ENCODE measurements around the gene GPR151.

The GPR151 gene

DNA sequence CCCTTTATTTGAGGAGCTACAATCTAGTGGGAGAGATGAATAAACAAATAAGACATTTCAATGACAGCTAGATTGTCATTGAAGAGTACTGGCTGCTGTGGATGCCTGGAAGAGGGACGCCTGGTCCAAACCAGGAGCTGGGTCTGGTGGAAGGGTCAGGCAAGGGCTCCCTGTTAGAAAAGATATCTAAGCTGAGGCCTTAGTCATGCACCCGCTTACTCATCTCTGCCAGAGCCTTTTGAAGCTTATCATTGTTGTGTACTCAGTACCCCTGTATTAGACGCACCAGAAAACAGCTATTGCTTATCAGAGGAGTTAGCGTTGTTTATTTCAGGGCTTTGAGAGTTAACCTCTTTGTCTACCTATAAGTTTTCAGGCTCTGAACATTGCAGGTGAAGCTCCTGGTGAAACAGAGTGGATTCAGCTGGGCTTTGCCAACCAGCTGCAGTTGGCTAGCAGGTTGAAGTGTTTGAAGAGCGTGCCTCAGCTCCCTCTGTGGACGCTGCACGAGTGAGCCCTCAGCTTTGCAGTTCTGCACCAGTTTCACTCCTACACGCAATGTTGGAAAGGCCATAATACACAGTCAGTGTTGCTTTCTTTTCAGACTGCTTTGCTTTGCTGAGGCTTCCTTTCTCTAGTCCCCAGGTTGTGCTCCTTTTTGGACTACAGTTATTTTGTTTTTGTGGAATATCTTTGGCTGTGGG is 5.6 kb upstream of the GPR151 start:
- in situ Hi-C loops (cut with HindIII; ENCODE audit: low sequenced_read_pairs), result no loop called here

DNA sequence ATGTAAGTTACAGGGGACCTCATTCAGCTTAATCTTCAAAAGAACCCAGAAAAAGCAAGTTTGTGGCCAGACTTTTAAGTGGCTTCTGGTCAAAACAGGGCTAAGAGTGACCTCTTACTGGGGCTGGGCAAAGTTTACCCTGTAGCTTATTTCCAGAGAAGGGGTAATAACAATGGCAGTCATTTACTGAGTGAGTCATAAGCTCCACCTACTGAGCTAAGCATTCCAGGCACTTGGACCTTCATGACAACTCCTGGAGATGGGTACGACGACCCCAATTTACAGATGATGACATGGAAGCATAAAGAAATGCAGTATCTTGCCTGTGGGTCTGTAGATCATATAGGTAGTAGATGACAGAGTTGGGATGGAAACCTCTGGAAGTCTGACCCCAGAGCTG is 4.7 kb upstream of the GPR151 start:
- in situ Hi-C loops (cut with HindIII; ENCODE audit: low sequenced_read_pairs), result no loop called here

- in situ Hi-C loops (cut with HindIII; ENCODE audit: low sequenced_read_pairs), result no loop called here
Observed at GRCh38 chr5:146519554-146519953, 3.6 kb upstream of the GPR151 start.

DNA sequence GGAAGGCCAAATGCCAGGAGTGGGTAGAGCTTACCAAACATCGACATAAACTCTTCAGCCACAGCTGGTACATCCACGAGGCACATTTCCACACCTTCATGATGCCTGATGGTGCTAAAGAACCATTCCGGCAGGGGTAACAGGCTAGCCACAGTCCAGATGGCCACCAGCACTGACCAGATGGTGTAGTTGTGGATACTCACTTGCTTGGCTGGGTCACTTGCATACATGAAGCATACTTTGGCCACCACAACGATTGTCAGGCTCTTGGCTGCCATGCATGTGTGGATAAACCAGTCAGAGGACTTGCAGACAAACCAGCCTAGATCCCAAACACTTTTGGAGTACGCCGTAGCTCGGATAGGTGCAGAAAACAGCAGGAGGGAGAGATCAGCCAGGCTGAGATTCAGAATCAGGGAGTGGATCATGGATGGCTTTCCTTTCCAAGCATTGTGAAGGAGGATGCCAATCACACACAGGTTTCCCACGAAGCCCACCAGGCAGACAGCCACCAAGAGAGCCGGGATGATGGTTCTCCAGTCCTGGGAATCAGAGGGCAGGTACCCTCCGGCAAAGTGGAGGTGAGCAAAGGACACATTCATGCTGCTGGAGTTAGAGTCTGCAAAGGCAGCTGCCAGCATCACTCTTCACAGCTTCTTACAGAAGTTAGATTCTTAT is 378 bp downstream of the GPR151 start:
- in situ Hi-C loops (cut with HindIII; ENCODE audit: low sequenced_read_pairs), result no loop called here

DNA sequence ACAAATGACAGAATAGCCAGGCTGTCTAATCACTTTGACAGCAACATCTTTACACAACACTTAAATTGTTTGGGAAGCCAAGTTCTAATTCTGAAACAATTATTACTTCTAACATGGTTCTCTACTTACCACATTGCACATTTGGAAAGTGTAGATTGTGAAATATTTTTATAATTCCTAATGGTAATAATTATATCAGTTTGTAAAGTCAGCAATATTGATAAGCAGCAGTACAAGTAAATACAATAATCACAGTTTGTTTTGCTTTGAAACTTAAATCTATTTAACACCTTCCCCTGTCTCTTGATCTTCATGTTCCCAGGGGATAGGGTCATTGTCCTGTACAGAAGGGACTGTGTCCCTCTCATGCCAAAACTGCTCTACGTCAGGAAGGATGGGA is 1.4 kb downstream of the GPR151 start:
- in situ Hi-C loops (cut with HindIII; ENCODE audit: low sequenced_read_pairs), result no loop called here

- in situ Hi-C loops (cut with HindIII; ENCODE audit: low sequenced_read_pairs), result no loop called here
Observed at GRCh38 chr5:146513462-146513861, 2.5 kb downstream of the GPR151 start.

DNA sequence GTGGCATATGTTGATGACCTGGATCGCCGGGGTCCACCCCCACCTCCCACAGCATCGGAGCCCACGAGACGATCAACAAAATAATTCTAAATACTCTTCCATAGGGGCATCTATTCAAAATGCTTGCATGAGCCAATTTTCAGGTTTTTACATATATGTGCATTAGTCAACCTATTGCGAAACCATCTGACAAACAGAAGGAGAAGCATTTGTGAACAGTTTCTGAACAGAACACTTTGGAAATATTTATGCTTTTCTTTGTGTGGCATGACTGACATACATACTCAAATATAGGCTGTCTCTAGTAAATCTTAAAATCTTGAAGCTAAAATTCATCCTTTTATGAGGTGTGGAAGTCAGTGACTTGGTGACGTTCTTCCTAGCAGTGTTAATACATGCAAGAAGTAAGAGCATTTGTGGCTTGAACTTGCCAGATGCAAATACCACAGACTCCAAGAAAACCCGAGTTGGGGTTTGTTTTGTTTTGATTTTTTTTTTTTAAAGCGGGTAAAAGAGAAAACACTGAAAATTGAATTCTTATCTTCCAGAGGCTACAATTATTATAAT is 5.3 kb downstream of the GPR151 start:
- in situ Hi-C loops (cut with HindIII; ENCODE audit: low sequenced_read_pairs), result no loop called here

DNA sequence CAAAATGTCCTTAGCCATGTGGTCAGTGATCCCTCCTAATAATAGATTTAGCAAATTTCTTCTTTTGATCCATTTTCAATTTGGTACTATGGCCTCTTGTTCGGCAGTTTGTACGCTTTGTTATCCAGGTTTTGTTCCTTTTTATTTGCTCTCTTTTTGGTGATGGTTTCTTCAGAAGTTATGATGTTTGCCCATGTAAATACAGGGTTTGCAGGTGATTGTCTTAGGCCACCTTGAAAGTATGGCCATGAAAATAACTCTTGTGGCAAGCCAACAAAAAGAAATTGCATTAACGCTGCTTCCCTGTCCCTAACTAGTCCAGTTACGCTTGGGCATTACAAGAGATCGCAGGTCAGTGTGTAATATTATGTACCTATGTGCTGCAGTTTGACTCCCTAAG is 8.6 kb downstream of the GPR151 start:
- in situ Hi-C loops (cut with HindIII; ENCODE audit: low sequenced_read_pairs), result no loop called here

DNA sequence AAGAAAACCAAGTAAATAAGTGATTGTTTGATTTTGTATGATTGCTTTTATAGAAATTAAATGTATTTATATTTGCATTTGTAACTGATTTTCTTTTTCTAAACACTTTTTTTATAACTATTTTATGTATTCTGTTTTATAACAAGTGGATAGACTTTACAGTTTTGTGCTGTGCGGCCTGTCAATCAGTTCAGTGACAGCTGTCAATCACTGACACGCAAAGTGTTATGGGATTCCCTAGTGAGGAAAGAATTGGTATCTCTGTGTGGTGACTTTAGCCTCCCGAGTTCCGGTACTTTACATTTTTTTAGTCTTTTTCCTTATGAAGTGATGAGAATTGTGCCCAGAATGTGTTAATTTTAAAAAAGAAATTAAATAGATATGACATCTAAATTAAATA is 16.3 kb downstream of the GPR151 start:
- in situ Hi-C loops (cut with HindIII; ENCODE audit: low sequenced_read_pairs), result no loop called here

DNA sequence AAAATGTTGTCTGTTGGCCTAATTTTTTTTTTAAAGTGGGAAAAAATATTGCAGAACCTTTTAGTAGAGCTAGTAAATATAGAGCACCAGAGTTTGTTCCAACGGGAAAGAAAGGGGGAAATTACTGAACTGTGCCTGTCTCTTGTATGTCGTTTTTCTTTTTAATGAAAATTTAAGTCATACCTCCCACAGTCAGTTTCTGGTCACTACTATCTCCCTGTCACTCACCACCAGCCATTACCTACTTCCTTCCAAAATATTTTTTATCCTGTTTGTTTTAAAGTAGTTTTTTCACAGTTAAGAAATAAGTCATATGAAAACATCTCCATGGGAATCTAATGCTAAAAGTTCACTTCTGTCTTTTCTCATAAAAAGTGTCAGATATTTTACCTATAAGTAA is 21.3 kb downstream of the GPR151 start:
- in situ Hi-C loops (cut with HindIII; ENCODE audit: low sequenced_read_pairs), result no loop called here

- in situ Hi-C loops (cut with HindIII; ENCODE audit: low sequenced_read_pairs), result no loop called here
Observed at GRCh38 chr5:146490089-146490843, 25.7 kb downstream of the GPR151 start.

- in situ Hi-C loops (cut with HindIII; ENCODE audit: low sequenced_read_pairs), result no loop called here
Observed at GRCh38 chr5:146484714-146485391, 31.1 kb downstream of the GPR151 start.

GRCh38 chr5:146482775-146483174 is 33.2 kb downstream of the GPR151 start:
- in situ Hi-C loops (cut with HindIII; ENCODE audit: low sequenced_read_pairs), result no loop called here

DNA sequence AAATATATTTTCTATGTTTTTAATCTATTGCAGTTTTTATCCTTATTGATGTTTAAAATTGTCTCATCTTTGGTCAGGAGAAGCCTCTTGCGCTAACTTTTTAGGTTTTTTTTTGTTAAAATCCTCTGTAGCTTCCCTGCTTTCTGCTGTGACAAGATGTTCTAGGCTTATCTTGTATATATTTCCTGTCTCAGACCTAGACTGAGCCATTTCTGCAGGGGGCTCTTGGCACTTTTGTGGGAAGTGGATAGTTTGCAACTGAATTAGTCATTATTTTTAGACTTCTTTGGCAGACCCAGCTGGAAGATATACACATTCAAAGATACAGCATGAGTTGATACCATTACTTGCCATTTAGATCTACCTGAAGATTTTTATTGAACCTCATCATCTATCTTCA is 40.1 kb downstream of the GPR151 start:
- in situ Hi-C loops (cut with HindIII; ENCODE audit: low sequenced_read_pairs), result no loop called here

- in situ Hi-C loops (cut with HindIII; ENCODE audit: low sequenced_read_pairs), result no loop called here
Observed at GRCh38 chr5:146475190-146475780, 40.7 kb downstream of the GPR151 start.

DNA sequence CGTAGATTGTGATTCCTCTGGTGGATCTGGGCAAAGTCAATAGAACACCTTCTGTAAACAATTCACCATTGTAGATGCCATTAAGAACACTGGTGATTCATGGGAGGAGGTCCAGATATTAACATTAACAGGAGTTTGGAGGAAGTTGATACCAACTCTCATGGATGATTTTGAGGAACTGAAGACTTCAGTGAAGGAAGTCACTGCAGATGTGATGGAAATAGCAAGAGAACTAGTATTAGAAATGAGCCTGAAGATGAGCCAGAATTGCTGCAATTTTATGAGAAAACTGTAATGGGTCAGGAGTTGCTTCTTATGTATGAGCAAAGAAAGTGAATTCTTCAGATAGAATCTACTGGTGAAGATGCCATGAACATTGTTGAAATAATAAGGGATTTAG is 41.9 kb downstream of the GPR151 start:
- in situ Hi-C loops (cut with HindIII; ENCODE audit: low sequenced_read_pairs), result no loop called here

DNA sequence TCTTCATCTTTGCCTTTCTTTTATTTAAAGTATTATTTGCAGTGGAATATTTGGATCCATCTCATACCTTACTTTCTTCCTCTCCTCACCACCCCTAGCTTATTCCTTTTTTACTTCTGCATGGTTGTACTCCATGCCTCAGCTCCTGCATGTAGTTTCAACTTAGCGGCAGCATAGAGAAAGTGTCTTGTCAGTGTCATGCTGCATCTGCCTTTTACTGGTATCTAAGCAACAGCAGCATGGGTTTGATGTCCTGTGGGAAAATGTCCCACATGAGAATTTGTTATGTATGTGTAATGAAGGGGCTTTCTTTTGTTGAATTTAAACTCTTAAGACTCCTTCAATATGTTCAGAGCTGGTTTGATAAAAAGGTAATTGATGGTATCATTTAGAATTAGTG is 48.2 kb downstream of the GPR151 start:
- in situ Hi-C loops (cut with HindIII; ENCODE audit: low sequenced_read_pairs), result no loop called here

GRCh38 chr5:146466521-146467349 is 49.3 kb downstream of the GPR151 start:
- in situ Hi-C loops (cut with HindIII; ENCODE audit: low sequenced_read_pairs), result no loop called here

- in situ Hi-C loops (cut with HindIII; ENCODE audit: low sequenced_read_pairs), result no loop called here
Observed at GRCh38 chr5:146463446-146463845, 52.5 kb downstream of the GPR151 start.

All from endothelial cell of hepatic sinusoid (primary cell).